T1000 (cell line): ENCODE measurements around the gene MS4A18.

Experiments used
- DNase-seq: peaks from one replicate; lab custom pipeline; 2025; ENCODE audit warnings: mixed read lengths; lab: John Stamatoyannopoulos, UW

Gene MS4A18

GRCh38 chr11:60786811-60787567 lies 62.5 kb downstream of the MS4A18 start:
- DNase-seq = no peak

GRCh38 chr11:60788401-60789125 lies 64.0 kb downstream of the MS4A18 start:
- DNase-seq = no peak

DNA sequence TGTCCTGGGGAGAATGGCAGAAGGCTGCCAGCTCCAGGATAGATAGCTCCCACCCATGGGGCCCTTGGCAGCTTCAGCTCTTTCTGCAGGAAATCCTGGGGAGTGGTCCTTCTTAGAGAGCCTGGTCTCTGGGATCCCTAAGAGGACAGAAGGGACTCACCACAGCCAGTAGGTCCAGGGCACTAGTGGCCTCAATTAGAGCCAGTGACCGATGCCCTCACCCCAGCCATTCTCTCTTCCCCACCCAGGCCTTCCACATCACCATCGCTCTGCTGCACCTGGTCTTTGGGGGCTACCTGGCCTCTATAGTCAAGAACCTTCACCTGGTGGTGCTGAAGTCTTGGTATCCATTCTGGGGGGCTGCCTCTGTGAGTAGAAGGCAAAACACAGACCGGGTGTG lies 66.2 kb downstream of the MS4A18 start:
- no peak for DNase-seq

DNA sequence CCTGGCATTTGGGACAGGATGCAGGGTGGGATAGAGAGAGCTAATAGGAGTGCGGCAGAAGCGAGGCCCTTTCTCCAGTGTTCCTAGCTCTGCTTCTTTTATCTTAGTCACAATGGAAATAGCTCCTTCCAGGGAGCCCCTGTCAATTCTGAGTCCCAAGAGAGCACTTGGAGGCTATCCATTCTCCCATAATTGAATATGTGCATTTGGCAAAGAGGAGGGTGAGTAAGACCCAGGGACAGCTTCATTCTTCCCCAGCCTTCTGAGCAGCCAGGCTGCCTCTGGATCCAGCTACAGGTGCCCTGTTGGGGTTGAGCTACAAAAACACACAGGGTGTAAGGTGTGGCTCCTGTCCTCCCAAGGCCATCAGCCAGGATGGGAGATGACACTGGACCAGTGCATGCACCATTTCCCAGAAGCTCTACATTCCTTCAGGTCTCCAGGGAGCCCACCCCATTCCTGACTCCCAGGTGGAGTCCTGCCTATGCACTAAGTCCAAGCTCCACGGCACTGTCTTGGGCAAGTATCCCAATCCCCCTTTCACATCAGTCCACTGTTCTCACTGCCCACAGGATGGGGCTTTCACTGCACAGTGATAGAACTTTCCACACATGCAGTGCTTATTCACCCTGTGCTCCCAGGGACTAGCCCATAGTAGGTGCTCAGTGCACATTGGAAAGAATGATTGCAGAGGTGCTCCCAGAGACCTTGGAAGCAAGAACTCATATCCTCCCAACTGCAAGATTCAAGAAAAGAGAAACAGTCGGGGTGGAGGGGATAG lies 66.8 kb downstream of the MS4A18 start:
- no peak for DNase-seq

DNA sequence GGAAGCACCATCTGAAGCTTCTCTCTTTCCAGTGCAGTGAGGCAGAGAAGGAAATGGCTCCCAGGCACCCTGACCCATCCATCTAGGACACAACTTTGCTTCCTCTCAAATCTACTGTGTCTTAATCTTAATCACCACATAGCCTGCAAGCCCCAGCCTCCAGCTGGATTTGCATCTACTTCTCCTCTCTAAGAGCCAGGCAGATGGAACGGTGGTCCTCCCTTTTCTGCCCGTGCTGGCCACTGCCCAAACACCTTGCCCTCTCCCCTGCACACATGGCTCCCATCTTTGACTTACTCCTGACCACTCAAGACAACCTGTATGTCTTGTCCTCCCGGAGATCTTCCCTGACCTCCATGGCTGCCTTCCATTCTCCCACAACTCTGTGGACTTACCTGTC lies 68.0 kb downstream of the MS4A18 start:
- no peak for DNase-seq
